Type B pancreatic cell (in vitro differentiated cells): Measurements from ENCODE around the gene DNAH12. TPM values are rescaled to one million over a fixed set of nuclear protein-coding genes. Genes with fewer than 3 reads are reported as not detected.

Experiments
- DNase-seq: peaks from one replicate; pipeline ENCODE4 v3.0.0; 2021; ENCODE audit warnings: mixed read lengths; ENCODE audit not compliant: unreplicated experiment; ENCODE audit errors: extremely low spot score
- H3K27ac Mint-ChIP-seq: 2 replicates; pipeline ENCODE4 v1.8.0; 2021; ENCODE audit warnings: mild to moderate bottlenecking, mixed read lengths
- H3K27me3 Mint-ChIP-seq: 2 replicates; pipeline ENCODE4 v1.8.0; 2021; ENCODE audit warnings: mixed read lengths
- H3K36me3 Mint-ChIP-seq: 2 replicates; pipeline ENCODE4 v1.8.0; 2021; ENCODE audit warnings: mixed read lengths
- H3K4me1 Mint-ChIP-seq: one replicate; pipeline ENCODE4 v1.8.0; 2021; ENCODE audit warnings: mixed read lengths; ENCODE audit not compliant: unreplicated experiment
- H3K4me3 Mint-ChIP-seq: 2 replicates; pipeline ENCODE4 v1.8.0; 2021; ENCODE audit warnings: mild to moderate bottlenecking, mixed read lengths
- H3K9me3 Mint-ChIP-seq: 2 replicates; pipeline ENCODE4 v1.8.0; 2021; ENCODE audit warnings: mixed read lengths
- long read RNA-seq: library from polyadenylated mRNA; unstranded; transcript quantifications from one replicate; pipeline ENCODE4 v2.0.0, GENCODE V29; 2020
- total RNA-seq: library from RNA; stranded (reverse); gene quantifications from 2 replicates; pipeline ENCODE4 v1.2.1, GENCODE V29; 2021; ENCODE audit warnings: low replicate concordance
- TF ChIP-seq, protein P1 (sequence below): fragments of 200-600 bp; sonication (generic); conservative IDR thresholded peaks from 2 replicates; pipeline ENCODE4 v1.5.0; 2021; ENCODE audit warnings: antibody characterized with exemption, mild to moderate bottlenecking

The DNAH12 gene, protein sequence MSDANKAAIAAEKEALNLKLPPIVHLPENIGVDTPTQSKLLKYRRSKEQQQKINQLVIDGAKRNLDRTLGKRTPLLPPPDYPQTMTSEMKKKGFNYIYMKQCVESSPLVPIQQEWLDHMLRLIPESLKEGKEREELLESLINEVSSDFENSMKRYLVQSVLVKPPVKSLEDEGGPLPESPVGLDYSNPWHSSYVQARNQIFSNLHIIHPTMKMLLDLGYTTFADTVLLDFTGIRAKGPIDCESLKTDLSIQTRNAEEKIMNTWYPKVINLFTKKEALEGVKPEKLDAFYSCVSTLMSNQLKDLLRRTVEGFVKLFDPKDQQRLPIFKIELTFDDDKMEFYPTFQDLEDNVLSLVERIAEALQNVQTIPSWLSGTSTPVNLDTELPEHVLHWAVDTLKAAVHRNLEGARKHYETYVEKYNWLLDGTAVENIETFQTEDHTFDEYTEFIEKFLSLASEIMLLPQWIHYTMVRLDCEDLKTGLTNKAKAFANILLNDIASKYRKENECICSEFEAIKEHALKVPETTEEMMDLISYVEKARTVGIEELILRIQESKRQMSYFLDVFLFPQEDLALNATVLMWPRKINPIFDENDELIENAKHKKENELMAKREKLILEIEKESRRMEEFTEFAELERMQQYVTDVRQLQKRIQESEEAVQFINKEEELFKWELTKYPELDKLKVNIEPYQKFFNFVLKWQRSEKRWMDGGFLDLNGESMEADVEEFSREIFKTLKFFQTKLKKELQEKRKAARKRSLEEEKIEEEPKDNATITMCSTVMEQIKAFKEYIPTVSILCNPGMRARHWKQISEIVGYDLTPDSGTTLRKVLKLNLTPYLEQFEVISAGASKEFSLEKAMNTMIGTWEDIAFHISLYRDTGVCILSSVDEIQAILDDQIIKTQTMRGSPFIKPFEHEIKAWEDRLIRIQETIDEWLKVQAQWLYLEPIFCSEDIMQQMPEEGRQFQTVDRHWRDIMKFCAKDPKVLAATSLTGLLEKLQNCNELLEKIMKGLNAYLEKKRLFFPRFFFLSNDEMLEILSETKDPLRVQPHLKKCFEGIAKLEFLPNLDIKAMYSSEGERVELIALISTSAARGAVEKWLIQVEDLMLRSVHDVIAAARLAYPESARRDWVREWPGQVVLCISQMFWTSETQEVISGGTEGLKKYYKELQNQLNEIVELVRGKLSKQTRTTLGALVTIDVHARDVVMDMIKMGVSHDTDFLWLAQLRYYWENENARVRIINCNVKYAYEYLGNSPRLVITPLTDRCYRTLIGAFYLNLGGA (N-terminal part only)
- total RNA-seq: 0.29 and 0.87 TPM in 2 replicates
- long read RNA-seq, partial matches to known transcripts: 0 of 2 reads
- long read RNA-seq, other reads (novel, unspliced or antisense): 2 of 2 reads

DNA sequence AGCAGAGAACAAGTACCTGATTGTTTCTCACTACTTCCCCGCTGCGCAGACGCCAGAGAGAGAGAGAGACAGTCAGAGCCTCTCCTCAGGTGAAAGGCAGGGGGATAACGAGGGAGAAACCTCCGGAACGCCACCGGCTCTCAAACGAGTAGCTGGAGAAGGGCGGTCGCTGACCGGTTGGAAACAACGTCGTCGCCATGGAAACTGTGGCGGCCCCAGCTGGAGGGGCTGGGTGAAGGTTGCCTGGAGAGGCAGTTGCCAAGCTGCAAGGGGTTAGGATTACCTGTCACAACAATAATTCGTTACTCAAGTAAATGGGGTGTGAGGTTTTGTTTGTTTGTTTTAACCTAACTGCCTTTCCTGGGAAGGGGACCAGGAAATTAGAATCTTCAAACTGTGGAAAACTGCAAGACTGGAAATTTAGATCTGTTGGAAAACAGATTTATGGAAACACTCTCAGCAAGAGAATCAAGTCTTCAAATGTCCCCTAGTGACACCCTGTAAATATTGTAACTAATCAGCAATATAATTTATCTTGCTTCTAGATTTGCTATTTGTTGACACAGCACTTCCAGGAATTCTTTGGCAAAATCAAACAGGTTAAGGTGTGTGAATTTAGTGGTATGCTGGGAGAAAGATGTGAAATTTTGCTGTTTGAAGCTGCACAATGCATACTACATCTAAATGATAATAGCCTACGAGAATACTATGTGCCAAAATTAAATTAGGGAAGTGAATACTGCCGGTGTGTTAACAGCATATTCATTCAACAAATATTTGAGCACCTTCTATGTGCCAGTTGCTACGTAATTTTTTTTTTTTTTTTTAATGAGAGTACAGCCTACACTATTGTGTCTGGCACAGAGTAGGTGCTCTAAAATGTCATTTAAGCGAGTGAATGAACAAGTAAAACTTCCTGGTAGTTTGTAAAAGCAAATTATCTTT, at the start of gene DNAH12:
Gene DNAH12 (minus strand): TSS at position 164 of the 945 bp plus-strand sequence. CDS start 1,474 bp downstream, outside the sequence.
- Mint-ChIP-seq H3K27me3 (no peaks in the 10 kb centered on the region), H3K27ac (peak within 1 kb of the TSS; percentile 88), H3K36me3 (no peaks in the 10 kb centered on the region), H3K4me3 (peak within 1 kb of the TSS; percentile 85), H3K4me1 (peaks cover 10% of the 10 kb centered on the region), H3K9me3 (no peaks in the 10 kb centered on the region)
- peak; percentile 80 for DNase-seq
- TF ChIP-seq, protein P1, sequence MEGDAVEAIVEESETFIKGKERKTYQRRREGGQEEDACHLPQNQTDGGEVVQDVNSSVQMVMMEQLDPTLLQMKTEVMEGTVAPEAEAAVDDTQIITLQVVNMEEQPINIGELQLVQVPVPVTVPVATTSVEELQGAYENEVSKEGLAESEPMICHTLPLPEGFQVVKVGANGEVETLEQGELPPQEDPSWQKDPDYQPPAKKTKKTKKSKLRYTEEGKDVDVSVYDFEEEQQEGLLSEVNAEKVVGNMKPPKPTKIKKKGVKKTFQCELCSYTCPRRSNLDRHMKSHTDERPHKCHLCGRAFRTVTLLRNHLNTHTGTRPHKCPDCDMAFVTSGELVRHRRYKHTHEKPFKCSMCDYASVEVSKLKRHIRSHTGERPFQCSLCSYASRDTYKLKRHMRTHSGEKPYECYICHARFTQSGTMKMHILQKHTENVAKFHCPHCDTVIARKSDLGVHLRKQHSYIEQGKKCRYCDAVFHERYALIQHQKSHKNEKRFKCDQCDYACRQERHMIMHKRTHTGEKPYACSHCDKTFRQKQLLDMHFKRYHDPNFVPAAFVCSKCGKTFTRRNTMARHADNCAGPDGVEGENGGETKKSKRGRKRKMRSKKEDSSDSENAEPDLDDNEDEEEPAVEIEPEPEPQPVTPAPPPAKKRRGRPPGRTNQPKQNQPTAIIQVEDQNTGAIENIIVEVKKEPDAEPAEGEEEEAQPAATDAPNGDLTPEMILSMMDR: no peak

DNA sequence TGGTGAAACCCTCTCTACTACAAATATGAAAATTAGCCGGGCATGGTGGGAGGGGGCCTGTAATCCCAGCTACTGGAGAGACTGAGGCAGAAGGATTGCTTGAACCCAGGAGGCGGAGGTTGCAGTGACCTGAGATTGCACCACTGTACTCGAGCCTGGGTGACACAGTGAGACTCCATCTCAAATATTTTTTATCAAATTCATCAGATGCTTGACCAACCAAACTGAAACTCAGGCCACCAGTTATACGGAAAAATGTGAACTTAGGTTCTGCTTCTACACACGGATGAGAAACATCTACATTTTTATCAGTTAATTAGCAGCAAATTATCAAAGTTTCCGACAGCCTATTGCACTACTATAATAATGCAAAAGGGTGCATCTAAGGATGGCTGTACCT, 48.2 kb upstream of the DNAH12 start:
- no peaks in the 10 kb centered on the region for H3K27me3 Mint-ChIP-seq
- H3K9me3 Mint-ChIP-seq: no peaks in the 10 kb centered on the region
- peak overlapping the region; percentile 38 for H3K27ac Mint-ChIP-seq
- TF ChIP-seq, protein P1: no peak
- H3K36me3 Mint-ChIP-seq: peaks cover 20% of the 10 kb centered on the region
- DNase-seq: no peak
- H3K4me3 Mint-ChIP-seq: peak overlapping the region; percentile 59
- peaks cover 25% of the 10 kb centered on the region for H3K4me1 Mint-ChIP-seq

DNA sequence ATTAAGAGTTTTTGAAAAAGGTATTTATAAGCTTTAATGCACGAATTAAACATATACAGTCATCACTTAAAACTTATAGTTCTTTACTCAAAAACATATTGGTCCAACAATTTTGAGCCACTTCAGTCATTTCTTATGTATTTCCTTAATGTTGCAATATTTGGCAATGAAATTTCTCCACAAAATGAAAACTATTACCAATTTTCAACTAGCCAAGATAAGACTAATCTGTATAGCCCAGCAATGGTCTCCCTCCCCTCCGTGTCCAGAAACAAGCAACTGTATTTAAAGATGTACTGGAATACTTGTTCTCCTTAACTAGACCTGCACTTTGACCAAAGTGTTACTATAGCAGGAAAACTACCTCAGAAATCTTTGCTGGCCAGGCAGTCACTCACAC, 43.8 kb upstream of the DNAH12 start:
- TF ChIP-seq, protein P1: no peak
- Mint-ChIP-seq H3K4me3 (no peak overlapping the region), H3K4me1 (peaks cover 23% of the 10 kb centered on the region), H3K9me3 (no peaks in the 10 kb centered on the region), H3K27ac (peak overlapping the region; percentile 65), H3K36me3 (peaks cover 17% of the 10 kb centered on the region), H3K27me3 (no peaks in the 10 kb centered on the region)
- DNase-seq: no peak

DNA sequence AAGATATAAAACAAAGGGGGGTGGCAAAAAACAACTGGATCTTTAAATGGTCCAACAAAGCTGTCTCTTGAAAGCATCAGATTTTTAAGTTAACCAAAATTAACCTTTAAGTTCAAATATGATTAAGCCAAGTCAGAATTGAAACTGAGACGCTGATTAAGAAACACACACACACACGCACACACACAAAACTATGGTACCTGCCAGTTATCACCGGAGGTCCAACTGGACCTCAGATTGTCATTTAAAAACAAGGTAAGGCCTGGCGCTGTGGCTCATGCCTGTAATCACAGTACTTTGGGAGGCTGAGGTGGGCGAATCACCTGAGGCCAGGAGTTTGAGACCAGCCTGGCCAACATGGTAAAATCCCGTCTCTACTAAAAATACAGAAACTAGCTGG, 42.6 kb upstream of the DNAH12 start:
- Mint-ChIP-seq H3K4me1 (peaks cover 25% of the 10 kb centered on the region), H3K36me3 (peaks cover 15% of the 10 kb centered on the region), H3K9me3 (no peaks in the 10 kb centered on the region), H3K4me3 (no peak overlapping the region), H3K27ac (peak overlapping the region; percentile 62), H3K27me3 (no peaks in the 10 kb centered on the region)
- TF ChIP-seq, protein P1: no peak
- no peak for DNase-seq
